Panc1 (cell line): ENCODE measurements around the gene ZBTB9. TPM values are rescaled to one million over a fixed set of nuclear protein-coding genes. Genes with fewer than 3 reads are reported as not detected.

Experiments used
- ATAC-seq: fragments of 200-7000 bp; cut with Tn5 transposase; 2 replicates; pipeline ENCODE4 v1.9.1; 2020; ENCODE audit warnings: mild to moderate bottlenecking, moderate library complexity
- BruUV-seq: library from RNA; stranded (reverse); fragments of 400-500 nt; replicated peaks from 2 replicates; lab custom pipeline; 2021; lab: Mats Ljungman, UMichigan
- CTCF ChIA-PET: fragments of 300-600 bp; sonication (Branson Sonifier 250); formaldehyde crosslinking; loops from one replicate; lab custom pipeline; 2022; ENCODE audit warnings: antibody characterized with exemption; lab: Charles Lee
- POLR2A ChIA-PET: fragments of 300-600 bp; sonication (Branson Sonifier 250); formaldehyde crosslinking; loops from one replicate; lab custom pipeline; 2022; ENCODE audit warnings: antibody characterized with exemption; lab: Charles Lee
- DNase-seq: peaks from one replicate; pipeline ENCODE4 v3.0.0-alpha.2; 2010; ENCODE audit warnings: low read depth, low spot score
- H3K27ac ChIP-seq: 2 replicates; pipeline ENCODE4 v1.5.1; 2011; ENCODE audit warnings: mild to moderate bottlenecking, low read length, inconsistent platforms
- H3K27me3 ChIP-seq: fragments of 200-500 bp; sonication (Bioruptor generic); 2 replicates; pipeline ENCODE4 v1.6.0; 2014; ENCODE audit warnings: low read length, inconsistent platforms; ENCODE audit not compliant: control insufficient read depth, insufficient read depth
- H3K36me3 ChIP-seq: fragments of 200-500 bp; sonication (Bioruptor generic); 2 replicates; pipeline ENCODE4 v1.5.1; 2014; ENCODE audit warnings: inconsistent platforms, mild to moderate bottlenecking, low read length, moderate library complexity; ENCODE audit not compliant: control insufficient read depth, insufficient read depth
- H3K4me1 ChIP-seq: 2 replicates; pipeline ENCODE4 v1.5.1; 2011; ENCODE audit warnings: inconsistent platforms, mild to moderate bottlenecking, low read length, moderate library complexity; ENCODE audit not compliant: control insufficient read depth, insufficient read depth
- H3K4me3 ChIP-seq, 2 experiments: 2 replicates each; pipeline ENCODE4 v1.5.1; 2011 to 2012; ENCODE audit warnings: low read depth in 2 of 2, low read length in 2 of 2, mild to moderate bottlenecking in 2 of 2, inconsistent platforms in 1 of 2, moderate library complexity in 1 of 2
- H3K9me3 ChIP-seq: fragments of 200-500 bp; sonication (Bioruptor generic); 2 replicates; pipeline ENCODE4 v1.5.1; 2014; ENCODE audit warnings: low read depth, mild to moderate bottlenecking, inconsistent platforms, low read length, moderate library complexity; ENCODE audit not compliant: control insufficient read depth, insufficient read depth
- CTCF ChIP-seq: fragments of 450-650 bp; IDR thresholded peaks from 2 replicates; pipeline ENCODE4 v1.5.1; 2017; ENCODE audit warnings: mild to moderate bottlenecking
- POLR2AphosphoS5 ChIP-seq: IDR thresholded peaks from 2 replicates; pipeline ENCODE4 v1.6.1; 2012; ENCODE audit warnings: mild to moderate bottlenecking, low read depth, low read length, moderate library complexity
- REST ChIP-seq, 2 experiments: IDR thresholded peaks; 2 replicates each; pipeline ENCODE4 v1.6.1; 2011 to 2012; ENCODE audit warnings: low read depth in 2 of 2, control low read depth in 1 of 2, low read length in 1 of 2, mild to moderate bottlenecking in 1 of 2, moderate library complexity in 1 of 2; ENCODE audit not compliant: insufficient read depth in 1 of 2
- SIN3A ChIP-seq: IDR thresholded peaks from 2 replicates; pipeline ENCODE4 v1.6.1; 2012; ENCODE audit warnings: low read depth, mild to moderate bottlenecking, low read length, moderate library complexity, borderline replicate concordance; ENCODE audit not compliant: insufficient read depth
- TCF7L2 ChIP-seq: IDR thresholded peaks from 2 replicates; pipeline ENCODE4 v1.6.1; 2011; ENCODE audit warnings: mild to moderate bottlenecking, low read depth, low read length, inconsistent platforms
- in situ Hi-C: cut with HindIII; loops from 2 replicates; pipeline ENCODE4 v1.10.0; 2016; ENCODE audit warnings: low sequenced_read_pairs, low pct_unique_long_range_greater_than_20kb
- intact Hi-C: fragments of 100-400 bp; cut with micrococcal nuclease; formaldehyde crosslinking; loops from one replicate; pipeline ENCODE4 v1.10.0; 2022; ENCODE audit not compliant: unreplicated experiment
- total RNA-seq: library from RNA; stranded (reverse); gene quantifications from one replicate; pipeline ENCODE4 v1.2.1, GENCODE V29; 2021; ENCODE audit not compliant: unreplicated experiment

ZBTB9 gene
- total RNA-seq, 1 experiment from 2014 or later: 17.6 TPM

GRCh38 chr6:33469661-33470060 is 15.3 kb downstream of the ZBTB9 start:
- in situ Hi-C loops (no loop called here), intact Hi-C loops (no loop called here)
- Histone ChIP-seq H3K27ac (no peak overlapping the region), H3K9me3 (no peaks in the 10 kb centered on the region), H3K27me3 (no peaks in the 10 kb centered on the region), H3K36me3 (no peaks in the 10 kb centered on the region), H3K4me1 (no peaks in the 10 kb centered on the region), H3K4me3 (no peak overlapping the region)
- no peak for ATAC-seq
- ChIA-PET CTCF (no interaction called here), POLR2A (no interaction called here)
- no TSS peak for BruUV-seq
- DNase-seq: no peak
- TF ChIP-seq TCF7L2 (no peak), POLR2AphosphoS5 (no peak), CTCF (no peak), SIN3A (no peak), REST (IDR thresholded peaks at IDR 0.05; ENCODE audit: insufficient read depth in 1 of 2, low read depth in 2 of 2, low read length in 1 of 2) (no peak)

- no peaks in the 10 kb centered on the region for H3K36me3 ChIP-seq
- ATAC-seq (no peak), DNase-seq (no peak)
- intact Hi-C loops (no loop called here), in situ Hi-C loops (no loop called here)
- no peaks in the 10 kb centered on the region for H3K9me3 ChIP-seq
- TF ChIP-seq SIN3A: no peak
- no peak for TF ChIP-seq TCF7L2
- no peak for TF ChIP-seq CTCF
- no peak for TF ChIP-seq POLR2AphosphoS5
- TF ChIP-seq REST (IDR thresholded peaks at IDR 0.05; ENCODE audit: insufficient read depth in 1 of 2, low read depth in 2 of 2, low read length in 1 of 2): no peak
- BruUV-seq: no TSS peak
- H3K4me3 ChIP-seq: no peak overlapping the region
- peaks cover 3% of the 10 kb centered on the region; the same call in 1 of the 2 replicates for H3K27me3 ChIP-seq
- no peak overlapping the region for H3K27ac ChIP-seq
- no peaks in the 10 kb centered on the region for H3K4me1 ChIP-seq
- ChIA-PET POLR2A (no interaction called here), CTCF (interaction anchor here (0.9 kb wide), 1 partner anchor 13 kb away, joined by 3 read pairs; no protein-coding TSS in a partner anchor)
These were observed 23.5 kb downstream of the ZBTB9 start for GRCh38 chr6:33477864-33478263.
